Raji (cell line): ENCODE data around the gene ZFP57.

ENCODE experiments used
- POLR2A ChIP-seq: IDR thresholded peaks from 2 replicates; pipeline ENCODE4 v1.6.1; 2011; ENCODE audit warnings: low read depth, low read length, control low read depth; ENCODE audit not compliant: insufficient read depth

ZFP57 gene

DNA sequence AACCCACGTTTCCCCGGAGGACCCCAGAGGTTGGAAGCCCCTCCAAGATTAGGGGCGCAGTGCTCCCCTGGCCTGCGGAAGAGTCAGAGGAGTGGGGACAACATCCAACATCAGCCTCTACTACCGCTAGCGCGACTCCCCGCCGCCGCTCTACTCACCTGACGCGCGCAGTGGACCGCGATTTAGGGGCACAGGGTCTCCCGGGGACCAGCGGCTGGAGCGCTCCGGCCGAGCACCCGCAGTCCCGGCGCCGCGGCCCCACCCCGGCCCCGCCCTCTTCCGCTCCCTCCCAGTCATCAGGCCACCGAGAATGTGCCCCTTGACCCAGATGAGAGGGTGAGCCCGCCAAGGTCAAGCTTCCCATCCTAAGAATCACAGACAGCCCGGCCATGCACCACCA is at the start of gene ZFP57:
ZFP57 (minus strand) TSS at position 249 of the 400 bp plus-strand sequence. CDS start 4,149 bp downstream, outside the sequence.
- no peak for TF ChIP-seq POLR2A

DNA sequence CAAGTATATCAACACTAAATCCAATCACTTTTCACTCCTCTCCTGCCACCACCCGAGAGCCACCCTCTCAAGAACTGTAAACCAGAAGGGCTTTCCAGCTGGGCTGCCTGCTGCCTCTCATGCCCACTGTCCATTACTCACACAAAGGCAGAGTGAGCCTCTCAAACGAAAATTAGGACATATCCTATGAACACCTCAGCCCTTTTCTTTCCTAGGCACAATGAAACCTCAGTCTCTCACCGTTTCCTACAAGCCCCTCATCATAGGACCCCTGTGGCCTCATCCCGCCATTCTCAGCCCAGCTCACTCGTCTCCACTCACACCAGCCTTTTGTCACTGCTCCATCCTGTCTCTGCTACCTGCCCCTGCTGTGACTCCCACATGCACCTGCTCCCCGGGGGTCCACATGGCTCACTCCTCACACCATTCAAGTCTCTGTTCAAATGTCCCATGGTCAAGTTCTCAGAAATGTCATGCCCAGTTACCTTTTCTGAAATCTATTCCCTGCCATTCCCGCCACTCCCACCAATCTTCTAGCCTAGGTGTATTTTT is 49.7 kb upstream of the ZFP57 start:
- no peak for TF ChIP-seq POLR2A

DNA sequence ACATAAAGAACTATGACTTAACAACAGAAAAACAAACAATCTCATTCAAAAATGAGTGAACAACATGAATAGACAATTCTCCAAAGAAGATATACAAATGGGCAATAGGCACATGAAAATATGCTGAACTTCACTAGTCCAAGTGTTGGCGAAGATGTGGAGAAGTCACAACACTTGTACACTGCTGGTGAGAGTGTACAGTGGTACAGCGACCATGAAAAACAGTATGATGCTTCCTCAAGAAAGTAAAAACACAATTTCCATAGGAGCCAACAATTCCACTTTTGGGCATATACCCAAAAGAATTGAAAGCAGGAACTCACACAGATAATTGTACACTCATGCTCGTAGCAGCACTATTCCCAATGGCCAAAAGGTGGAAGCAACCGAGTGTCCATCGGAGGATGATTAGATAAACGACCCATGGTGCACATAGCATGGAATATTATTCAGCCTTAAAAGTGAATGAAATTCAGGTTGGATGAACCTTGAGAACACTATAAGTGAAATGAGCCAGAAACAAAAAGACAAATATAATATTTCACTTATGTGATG is 48.9 kb upstream of the ZFP57 start:
- no peak for TF ChIP-seq POLR2A

DNA sequence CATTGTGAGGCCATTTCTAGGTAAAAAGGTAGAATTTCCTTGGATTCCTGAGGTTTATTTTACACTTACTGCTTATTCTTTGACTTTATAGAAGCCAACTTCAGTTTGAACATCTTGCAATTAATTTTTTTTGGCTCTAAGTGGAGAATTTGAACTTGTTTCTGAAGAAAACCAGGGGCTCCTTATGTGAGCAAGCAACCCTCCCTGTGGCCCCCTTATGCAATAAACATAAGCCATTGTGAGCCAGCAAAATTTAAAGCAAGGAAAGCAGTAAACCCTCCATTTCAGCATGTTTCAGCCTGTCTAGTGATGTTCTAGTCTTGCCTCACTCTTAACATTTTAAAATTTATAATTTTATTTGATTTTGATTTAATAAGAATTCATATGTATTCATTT is 47.9 kb upstream of the ZFP57 start:
- TF ChIP-seq POLR2A, result no peak

DNA sequence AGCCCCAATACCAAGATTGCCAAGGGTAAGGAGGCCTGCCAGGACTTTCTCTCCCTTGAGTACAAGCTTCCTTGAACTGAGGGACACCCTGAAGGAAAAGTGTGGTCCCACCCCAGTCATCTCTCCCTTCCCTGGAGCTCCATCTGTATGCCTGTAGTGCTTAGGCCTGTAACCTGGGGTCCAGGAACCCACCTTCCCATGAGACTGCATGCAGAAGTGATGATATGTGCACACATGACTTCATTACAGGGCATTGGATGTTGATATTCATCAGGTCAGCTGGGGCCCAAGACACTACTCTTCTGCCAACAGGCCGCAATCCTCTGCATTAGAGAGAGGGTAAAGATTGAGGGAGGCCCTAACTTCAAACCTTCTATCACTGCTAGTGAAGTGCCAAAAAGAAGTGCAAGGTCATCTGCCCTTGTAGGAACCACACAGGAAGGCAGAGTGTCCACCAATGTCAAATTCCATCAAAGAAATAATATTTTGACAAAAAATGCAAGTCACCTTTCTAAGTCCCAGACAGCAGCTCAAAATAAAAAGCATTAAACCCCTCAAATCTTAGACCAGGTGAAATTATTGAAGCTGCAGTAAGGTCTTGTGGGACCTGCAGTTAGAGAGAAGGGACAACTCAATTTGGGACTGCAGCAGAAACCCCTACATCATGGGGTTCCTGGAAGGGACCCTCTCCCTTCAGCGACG is 47.4 kb upstream of the ZFP57 start:
- no peak for TF ChIP-seq POLR2A

DNA sequence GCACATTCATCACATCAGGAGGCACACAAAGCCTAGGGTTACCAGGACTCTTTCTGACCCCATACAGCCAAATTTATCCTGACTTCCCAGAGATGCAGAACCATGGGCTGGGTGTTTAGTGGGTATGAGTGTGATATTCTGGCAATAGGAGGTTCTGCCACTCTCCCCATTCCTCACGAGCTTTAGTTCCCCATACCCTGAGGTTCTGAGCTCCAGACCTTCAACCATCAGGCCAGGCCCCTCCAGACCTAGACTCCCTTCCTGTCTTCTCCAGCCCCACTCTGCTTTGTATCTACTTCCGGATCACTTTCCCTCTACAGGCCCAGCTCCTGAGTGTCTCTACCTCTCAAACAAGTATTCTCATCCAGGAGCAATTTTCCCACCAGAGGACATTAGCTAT is 46.7 kb upstream of the ZFP57 start:
- TF ChIP-seq POLR2A, result no peak

DNA sequence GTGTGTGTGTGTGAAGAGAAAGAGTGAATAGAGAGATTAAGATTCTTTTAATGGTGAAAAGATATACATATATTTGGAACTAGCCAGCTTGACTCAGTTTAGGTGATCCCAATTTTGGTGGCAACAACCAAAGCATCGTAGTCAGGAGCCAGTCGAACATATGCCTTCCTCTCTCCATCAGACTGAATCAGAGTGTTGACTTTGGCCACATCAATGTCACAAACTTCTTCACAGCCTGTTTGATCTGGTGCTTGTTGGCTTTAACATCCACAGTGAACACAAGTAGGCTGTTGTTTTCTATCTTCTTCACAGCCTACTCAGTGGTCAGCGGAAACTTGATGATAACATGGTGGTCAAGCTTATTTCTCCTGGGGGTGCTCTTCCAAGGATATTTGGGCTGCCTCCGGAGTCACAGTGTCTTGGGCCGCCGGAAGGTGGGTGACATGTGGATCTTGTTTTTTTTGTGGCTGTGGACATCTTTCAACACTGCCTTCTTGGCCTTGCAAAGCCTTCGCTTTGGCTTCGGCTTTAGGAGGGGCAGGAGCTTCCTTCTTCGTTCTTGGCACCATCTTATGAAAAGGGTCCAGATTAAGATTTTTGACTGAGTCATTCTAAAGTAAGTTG is 45.7 kb upstream of the ZFP57 start:
- no peak for TF ChIP-seq POLR2A

DNA sequence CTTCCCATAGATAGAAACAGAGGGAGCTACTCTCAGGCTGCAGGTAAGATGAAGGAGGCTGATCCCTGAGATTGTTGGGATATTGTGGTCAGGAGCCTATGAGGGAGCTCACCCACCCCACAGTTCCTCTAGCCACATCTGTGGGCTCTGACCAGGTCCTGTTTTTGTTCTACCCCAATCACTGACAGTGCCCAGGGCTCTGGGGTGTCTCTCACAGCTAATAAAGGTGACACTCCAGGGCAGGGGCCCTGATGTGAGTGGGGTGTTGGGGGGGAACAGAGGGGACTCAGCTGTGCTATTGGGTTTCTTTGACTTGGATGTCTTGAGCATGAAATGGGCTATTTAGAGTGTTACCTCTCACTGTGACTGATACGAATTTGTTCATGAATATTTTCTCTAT is 45.0 kb upstream of the ZFP57 start:
- no peak for TF ChIP-seq POLR2A

DNA sequence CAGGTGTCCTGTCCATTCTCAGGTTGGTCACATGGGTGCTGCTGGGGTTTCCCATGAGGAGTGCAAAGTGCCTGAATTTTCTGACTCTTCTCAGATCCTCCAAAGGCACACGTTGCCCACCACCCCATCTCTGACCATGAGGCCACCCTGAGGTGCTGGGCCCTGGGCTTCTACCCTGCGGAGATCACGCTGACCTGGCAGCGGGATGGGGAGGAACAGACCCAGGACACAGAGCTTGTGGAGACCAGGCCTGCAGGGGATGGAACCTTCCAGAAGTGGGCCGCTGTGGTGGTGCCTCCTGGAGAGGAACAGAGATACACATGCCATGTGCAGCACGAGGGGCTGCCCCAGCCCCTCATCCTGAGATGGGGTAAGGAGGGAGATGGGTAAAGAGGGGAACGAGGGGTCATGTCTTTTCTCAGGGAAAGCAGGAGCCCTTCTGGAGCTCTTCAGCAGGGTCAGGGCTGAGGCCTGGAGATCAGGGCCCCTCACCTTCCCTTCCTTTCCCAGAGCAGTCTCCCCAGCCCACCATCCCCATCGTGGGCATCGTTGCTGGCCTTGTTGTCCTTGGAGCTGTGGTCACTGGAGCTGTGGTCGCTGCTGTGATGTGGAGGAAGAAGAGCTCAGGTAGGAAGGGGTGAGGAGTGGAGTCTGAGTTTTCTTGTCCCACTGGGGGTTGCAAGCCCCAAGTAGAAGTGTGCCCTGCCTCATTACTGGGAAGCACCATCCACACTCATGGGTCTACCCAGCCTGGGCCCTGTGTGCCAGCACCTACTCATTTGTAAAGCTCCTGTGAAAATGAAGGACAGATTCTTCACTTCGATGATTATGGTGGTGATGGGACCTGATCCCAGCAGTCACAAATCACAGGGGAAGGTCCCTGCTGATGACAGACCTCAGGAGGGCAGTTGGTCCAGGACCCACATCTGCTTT is 44.3 kb upstream of the ZFP57 start:
- TF ChIP-seq POLR2A, result no peak

DNA sequence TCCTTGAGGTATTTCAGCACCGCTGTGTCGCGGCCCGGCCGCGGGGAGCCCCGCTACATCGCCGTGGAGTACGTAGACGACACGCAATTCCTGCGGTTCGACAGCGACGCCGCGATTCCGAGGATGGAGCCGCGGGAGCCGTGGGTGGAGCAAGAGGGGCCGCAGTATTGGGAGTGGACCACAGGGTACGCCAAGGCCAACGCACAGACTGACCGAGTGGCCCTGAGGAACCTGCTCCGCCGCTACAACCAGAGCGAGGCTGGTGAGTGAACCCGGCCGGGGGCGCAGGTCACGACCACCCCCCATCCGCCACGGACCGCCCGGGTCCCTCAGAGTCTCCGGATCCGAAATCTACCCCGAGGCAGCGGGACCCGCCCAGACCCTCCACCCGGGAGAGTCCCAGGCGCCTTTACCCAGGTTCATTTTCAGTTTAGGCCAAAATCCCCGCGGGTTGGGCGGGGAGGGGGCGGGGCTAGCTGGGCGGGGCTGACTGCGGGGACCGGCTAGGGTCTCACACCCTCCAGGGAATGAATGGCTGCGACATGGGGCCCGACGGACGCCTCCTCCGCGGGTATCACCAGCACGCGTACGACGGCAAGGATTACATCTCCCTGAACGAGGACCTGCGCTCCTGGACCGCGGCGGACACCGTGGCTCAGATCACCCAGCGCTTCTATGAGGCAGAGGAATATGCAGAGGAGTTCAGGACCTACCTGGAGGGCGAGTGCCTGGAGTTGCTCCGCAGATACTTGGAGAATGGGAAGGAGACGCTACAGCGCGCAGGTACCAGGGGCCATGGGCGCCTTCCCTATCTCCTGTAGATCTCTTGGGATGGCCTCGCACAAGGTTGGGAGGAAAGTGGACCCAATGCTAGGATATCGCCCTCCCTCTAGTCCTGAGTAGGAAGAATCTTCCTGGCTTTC is 43.0 kb upstream of the ZFP57 start:
- TF ChIP-seq POLR2A, result no peak

DNA sequence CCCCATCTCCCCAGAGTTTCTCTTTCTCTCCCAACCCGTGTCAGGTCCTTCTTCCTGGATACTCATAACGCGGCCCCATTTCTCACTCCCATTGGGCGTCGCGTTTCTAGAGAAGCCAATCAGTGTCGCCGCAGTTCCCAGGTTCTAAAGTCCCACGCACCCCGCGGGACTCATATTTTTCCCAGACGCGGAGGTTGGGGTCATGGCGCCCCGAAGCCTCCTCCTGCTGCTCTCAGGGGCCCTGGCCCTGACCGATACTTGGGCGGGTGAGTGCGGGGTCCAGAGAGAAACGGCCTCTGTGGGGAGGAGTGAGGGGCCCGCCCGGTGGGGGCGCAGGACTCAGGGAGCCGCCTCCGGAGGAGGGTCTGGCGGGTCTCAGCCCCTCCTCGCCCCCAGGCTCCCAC is 42.3 kb upstream of the ZFP57 start, which contains the start of gene HLA-F:
HLA-F (plus strand) TSS at position 173 of the 404 bp plus-strand sequence; CDS start at position 203, 30 bp downstream.
- peak; percentile 47 for TF ChIP-seq POLR2A

DNA sequence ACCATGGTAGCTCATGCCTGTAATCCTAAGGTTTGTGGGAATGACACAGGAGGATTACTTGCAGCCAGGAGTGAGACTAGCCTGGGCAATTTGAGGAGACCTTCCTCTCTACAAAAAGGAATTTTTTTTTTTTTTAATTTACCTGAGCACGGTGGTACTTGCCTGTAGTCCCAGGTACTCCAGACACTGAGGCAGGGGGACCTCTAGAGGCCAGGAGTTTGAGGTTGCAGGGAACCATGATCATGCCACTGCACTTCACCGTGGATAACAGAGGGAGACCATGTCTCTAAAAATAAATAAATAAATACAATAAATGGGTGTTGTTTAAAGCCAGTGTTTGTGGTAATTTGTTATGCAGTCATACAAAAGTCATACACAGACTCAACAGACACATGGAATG is 39.9 kb upstream of the ZFP57 start:
- TF ChIP-seq POLR2A, result no peak

DNA sequence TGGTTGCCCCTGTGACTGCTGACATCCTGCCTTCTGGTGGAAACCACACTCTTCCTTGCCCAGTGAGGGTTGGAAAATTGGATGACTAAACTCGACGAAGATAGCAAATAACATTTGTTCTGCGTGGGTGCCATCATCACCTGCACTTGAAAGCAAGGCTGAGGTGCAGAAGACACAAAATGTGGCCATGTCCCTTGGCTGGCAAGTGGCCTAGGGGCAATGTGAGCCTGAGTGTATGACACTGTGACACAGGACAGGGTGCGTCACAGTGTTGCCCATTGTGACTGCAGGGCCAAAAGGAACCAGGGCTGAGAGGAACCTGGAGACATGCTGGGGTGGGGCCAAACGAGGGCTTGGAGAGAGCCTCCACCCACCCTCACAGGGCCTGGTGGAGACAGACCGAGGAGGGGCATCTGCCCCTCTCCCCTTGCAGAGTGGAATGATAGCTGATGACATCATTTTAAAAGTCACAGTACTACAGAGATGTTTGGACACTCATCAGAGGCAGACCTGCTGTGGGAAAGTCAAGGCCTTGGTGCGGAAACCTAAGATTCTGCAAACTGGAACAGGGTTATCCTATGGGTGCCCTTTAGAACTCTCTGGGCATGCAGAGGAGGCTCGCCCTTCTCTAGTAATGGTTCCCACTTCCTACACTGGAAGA is 29.5 kb upstream of the ZFP57 start:
- TF ChIP-seq POLR2A, result no peak

DNA sequence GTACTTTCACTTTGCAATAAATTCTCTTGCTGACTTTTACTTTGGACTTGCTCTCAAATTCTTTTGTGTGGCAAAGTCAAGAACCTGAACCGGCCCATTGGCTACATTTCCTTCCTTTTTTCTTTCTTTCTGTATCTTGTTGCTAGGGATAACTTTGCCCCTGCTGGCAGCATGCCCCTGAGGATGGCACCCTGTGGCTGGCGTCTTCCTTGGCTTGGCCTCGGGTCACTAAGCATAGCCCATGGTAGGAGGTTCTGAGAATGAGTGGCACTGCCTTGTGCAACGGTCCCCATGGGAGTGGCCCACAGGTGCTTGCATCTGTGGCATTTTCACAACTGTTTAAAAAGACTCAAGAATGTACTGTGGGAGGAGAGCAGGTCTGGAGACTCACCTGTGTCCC is 28.2 kb upstream of the ZFP57 start:
- TF ChIP-seq POLR2A, result no peak
